Suprapubic skin (tissue), 4 donors: ENCODE data around the gene WWOX. TPM values are rescaled to one million over a fixed set of nuclear protein-coding genes. Genes with fewer than 3 reads are reported as not detected.

Experiments
- DNase-seq, 2 donors: peaks; one replicate each; pipeline ENCODE4 v3.0.0-alpha.2; 2019; ENCODE audit warnings: low spot score in 2 of 2
- H3K27ac ChIP-seq: fragments of 200-600 bp; sonication (generic); one replicate; pipeline ENCODE4 v1.5.1; 2019
- H3K27me3 ChIP-seq: fragments of 200-600 bp; sonication (generic); one replicate; pipeline ENCODE4 v1.5.1; 2019
- H3K36me3 ChIP-seq: fragments of 200-600 bp; sonication (generic); one replicate; pipeline ENCODE4 v1.5.1; 2019
- H3K4me1 ChIP-seq: fragments of 200-600 bp; sonication (generic); one replicate; pipeline ENCODE4 v1.5.1; 2019
- H3K4me3 ChIP-seq: fragments of 200-600 bp; sonication (generic); one replicate; pipeline ENCODE4 v1.5.1; 2019; ENCODE audit warnings: mild to moderate bottlenecking
- H3K9me3 ChIP-seq: fragments of 200-600 bp; sonication (generic); one replicate; pipeline ENCODE4 v1.5.1; 2019
- CTCF ChIP-seq, 2 donors: fragments of 200-600 bp in 1 of 2; fragments of 450-650 bp in 1 of 2; sonication (generic) in 1 of 2; IDR thresholded peaks; one replicate each; pipeline ENCODE4 v1.5.1; 2016 to 2019; ENCODE audit warnings: antibody characterized with exemption in 2 of 2, mild to moderate bottlenecking in 1 of 2, moderate library complexity in 1 of 2
- EP300 ChIP-seq: sonication (generic); formaldehyde crosslinking; IDR thresholded peaks from one replicate; pipeline ENCODE4 v1.6.1; 2017; ENCODE audit warnings: antibody characterized with exemption
- POLR2A ChIP-seq, 2 donors: fragments of 450-650 bp; IDR thresholded peaks; one replicate each; pipeline ENCODE4 v1.6.1; 2017; ENCODE audit warnings: antibody characterized with exemption in 2 of 2, mild to moderate bottlenecking in 2 of 2, moderate library complexity in 2 of 2
- POLR2AphosphoS5 ChIP-seq, 3 donors: sonication (generic); formaldehyde crosslinking; IDR thresholded peaks; one replicate each; pipeline ENCODE4 v1.6.1; 2017; ENCODE audit warnings: antibody characterized with exemption in 3 of 3
- WGBS: methylation state at CpG from one replicate; pipeline ENCODE4 v1.1.5; 2018; 5-methylcytosine and 5-hydroxymethylcytosine counted together
- total RNA-seq, 4 donors: library from RNA; depleted of rRNA; stranded (reverse); fragments of >200 nt; gene quantifications; one replicate each; pipeline ENCODE4 v1.1.0, GENCODE V29; 2016

The WWOX gene
- total RNA-seq, 4 donors from 2014 or later, result 29.6 to 104 (median 47.3) TPM

DNA sequence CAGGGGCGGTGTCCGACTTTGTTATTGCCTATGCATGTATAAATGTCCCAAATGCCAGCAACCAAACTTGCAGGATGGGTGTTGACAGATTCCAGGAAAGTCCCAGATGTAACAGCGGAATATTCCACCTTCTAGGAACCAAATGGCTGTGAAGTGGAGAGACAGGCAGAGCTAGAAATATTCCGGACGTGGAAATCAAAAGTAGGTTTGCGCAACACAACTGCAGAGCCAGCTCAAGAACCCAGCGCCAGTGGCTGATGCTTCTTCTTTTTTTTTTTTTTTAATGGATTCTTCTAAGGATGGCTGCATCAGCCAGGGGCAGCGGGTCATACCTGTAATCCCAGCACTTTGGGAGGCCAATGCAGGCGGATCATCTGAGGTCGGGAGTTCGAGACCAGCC lies 899.4 kb downstream of the WWOX start:
- no peak overlapping the region for H3K27ac ChIP-seq
- no peaks in the 10 kb centered on the region for H3K36me3 ChIP-seq
- TF ChIP-seq CTCF (IDR thresholded peaks at IDR 0.05), result no peak
- TF ChIP-seq POLR2AphosphoS5 (IDR thresholded peaks at IDR 0.05), result no peak
- TF ChIP-seq EP300, result no peak
- no peak for TF ChIP-seq POLR2A (IDR thresholded peaks at IDR 0.05)
- H3K4me1 ChIP-seq, result no peaks in the 10 kb centered on the region
- no peaks in the 10 kb centered on the region for H3K27me3 ChIP-seq
- no peak overlapping the region for H3K4me3 ChIP-seq
- no peaks in the 10 kb centered on the region for H3K9me3 ChIP-seq
- 63% methylated on average over 11 of the region's 11 CpGs for WGBS
- no peak for DNase-seq

- Histone ChIP-seq H3K36me3 (no peaks in the 10 kb centered on the region), H3K27ac (no peak overlapping the region), H3K9me3 (no peaks in the 10 kb centered on the region), H3K27me3 (no peaks in the 10 kb centered on the region), H3K4me3 (no peak overlapping the region), H3K4me1 (no peaks in the 10 kb centered on the region)
- DNase-seq, result no peak
- WGBS, result 57% methylated on average over 10 of the region's 10 CpGs
- no peak for TF ChIP-seq CTCF (IDR thresholded peaks at IDR 0.05)
- no peak for TF ChIP-seq EP300
- no peak for TF ChIP-seq POLR2A (IDR thresholded peaks at IDR 0.05)
- TF ChIP-seq POLR2AphosphoS5 (IDR thresholded peaks at IDR 0.05), result no peak
These were observed 901.9 kb downstream of the WWOX start for GRCh38 chr16:79001156-79001967.

GRCh38 chr16:79003026-79003609 lies 903.7 kb downstream of the WWOX start:
- Histone ChIP-seq H3K27me3 (no peaks in the 10 kb centered on the region), H3K4me3 (no peak overlapping the region), H3K9me3 (no peaks in the 10 kb centered on the region), H3K36me3 (no peaks in the 10 kb centered on the region), H3K4me1 (peaks cover 9% of the 10 kb centered on the region), H3K27ac (no peak overlapping the region)
- 95% methylated on average over 7 of the region's 7 CpGs for WGBS
- no peak for DNase-seq
- TF ChIP-seq CTCF (IDR thresholded peaks at IDR 0.05), result no peak
- TF ChIP-seq POLR2AphosphoS5 (IDR thresholded peaks at IDR 0.05), result no peak
- no peak for TF ChIP-seq POLR2A (IDR thresholded peaks at IDR 0.05)
- no peak for TF ChIP-seq EP300

GRCh38 chr16:79004309-79004708 lies 904.9 kb downstream of the WWOX start:
- Histone ChIP-seq H3K36me3 (no peaks in the 10 kb centered on the region), H3K27ac (no peak overlapping the region), H3K4me3 (no peak overlapping the region), H3K4me1 (peaks cover 13% of the 10 kb centered on the region), H3K9me3 (no peaks in the 10 kb centered on the region), H3K27me3 (no peaks in the 10 kb centered on the region)
- TF ChIP-seq POLR2A (IDR thresholded peaks at IDR 0.05), result no peak
- no peak for TF ChIP-seq POLR2AphosphoS5 (IDR thresholded peaks at IDR 0.05)
- TF ChIP-seq EP300, result no peak
- TF ChIP-seq CTCF (IDR thresholded peaks at IDR 0.05), result no peak
- 87% methylated on average over 12 of the region's 12 CpGs for WGBS
- DNase-seq, result no peak

GRCh38 chr16:79005096-79005495 lies 905.6 kb downstream of the WWOX start:
- Histone ChIP-seq H3K27me3 (no peaks in the 10 kb centered on the region), H3K4me1 (peaks cover 13% of the 10 kb centered on the region), H3K27ac (no peak overlapping the region), H3K9me3 (no peaks in the 10 kb centered on the region), H3K36me3 (no peaks in the 10 kb centered on the region), H3K4me3 (no peak overlapping the region)
- DNase-seq, result no peak
- TF ChIP-seq EP300, result no peak
- TF ChIP-seq POLR2AphosphoS5 (IDR thresholded peaks at IDR 0.05), result no peak
- no peak for TF ChIP-seq CTCF (IDR thresholded peaks at IDR 0.05)
- no peak for TF ChIP-seq POLR2A (IDR thresholded peaks at IDR 0.05)
- 83% methylated on average over 6 of the region's 6 CpGs for WGBS
